ENCODE results near the gene IGF1R. TPM values are rescaled to one million over a fixed set of nuclear protein-coding genes. Genes with fewer than 3 reads are reported as not detected.

IGF1R gene
- total RNA-seq, 2 experiments from 2014 or later: 22.8 to 24.7 TPM

DNA sequence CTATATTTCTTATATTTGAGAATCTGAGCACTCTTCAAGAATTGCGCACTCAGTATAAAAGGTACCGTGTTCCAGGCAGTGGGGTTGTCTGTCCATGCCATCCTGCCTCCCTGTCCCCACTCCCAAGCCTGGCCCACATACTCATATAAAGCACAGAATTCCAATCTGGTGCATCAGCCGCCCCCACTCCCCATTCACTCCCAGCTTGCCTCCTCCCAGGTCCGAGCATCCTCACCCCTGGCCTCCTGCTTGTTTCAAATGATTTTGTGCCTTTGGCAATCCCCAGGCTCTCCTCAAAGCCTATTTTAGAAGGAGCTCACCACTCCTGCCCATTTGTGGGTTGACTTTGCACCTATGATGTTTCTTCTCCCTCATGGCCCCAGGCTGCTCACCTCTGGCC lies 22.2 kb upstream of the IGF1R start:
- Mint-ChIP-seq H3K9me3 (no peaks in the 10 kb centered on the region), H3K4me1 (ENCODE audit: low read depth) (no peaks in the 10 kb centered on the region)

DNA sequence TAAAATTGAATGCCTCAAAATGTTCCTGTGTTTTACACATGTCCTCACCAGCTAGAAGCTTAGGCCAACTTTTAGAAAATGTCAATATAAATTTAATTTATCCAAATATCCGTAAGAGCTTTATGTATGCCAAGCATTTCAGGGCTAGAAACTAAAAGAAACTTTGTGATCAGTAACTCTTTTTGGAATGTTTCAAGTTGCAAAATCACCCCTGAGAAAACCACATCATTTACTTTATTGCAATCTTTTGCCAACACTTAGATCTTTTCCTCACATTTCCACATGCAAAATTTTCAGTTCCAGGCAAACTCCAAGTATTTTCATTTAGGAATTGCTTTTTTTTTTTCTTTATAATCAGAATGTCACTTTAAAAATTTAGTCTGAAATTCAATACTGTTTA lies 20.1 kb upstream of the IGF1R start:
- Mint-ChIP-seq H3K4me1 (ENCODE audit: low read depth) (no peaks in the 10 kb centered on the region), H3K27me3 (peaks cover 1% of the 10 kb centered on the region), H3K9me3 (no peaks in the 10 kb centered on the region), H3K36me3 (ENCODE audit: low read depth) (no peaks in the 10 kb centered on the region), H3K4me3 (no peak overlapping the region), H3K27ac (no peak overlapping the region)
- CTCF ChIA-PET: no interaction called here
- intact Hi-C loops (cut with micrococcal nuclease): no loop called here
- DNase-seq (no peak), ATAC-seq (no peak)
- TF ChIP-seq, protein P1, sequence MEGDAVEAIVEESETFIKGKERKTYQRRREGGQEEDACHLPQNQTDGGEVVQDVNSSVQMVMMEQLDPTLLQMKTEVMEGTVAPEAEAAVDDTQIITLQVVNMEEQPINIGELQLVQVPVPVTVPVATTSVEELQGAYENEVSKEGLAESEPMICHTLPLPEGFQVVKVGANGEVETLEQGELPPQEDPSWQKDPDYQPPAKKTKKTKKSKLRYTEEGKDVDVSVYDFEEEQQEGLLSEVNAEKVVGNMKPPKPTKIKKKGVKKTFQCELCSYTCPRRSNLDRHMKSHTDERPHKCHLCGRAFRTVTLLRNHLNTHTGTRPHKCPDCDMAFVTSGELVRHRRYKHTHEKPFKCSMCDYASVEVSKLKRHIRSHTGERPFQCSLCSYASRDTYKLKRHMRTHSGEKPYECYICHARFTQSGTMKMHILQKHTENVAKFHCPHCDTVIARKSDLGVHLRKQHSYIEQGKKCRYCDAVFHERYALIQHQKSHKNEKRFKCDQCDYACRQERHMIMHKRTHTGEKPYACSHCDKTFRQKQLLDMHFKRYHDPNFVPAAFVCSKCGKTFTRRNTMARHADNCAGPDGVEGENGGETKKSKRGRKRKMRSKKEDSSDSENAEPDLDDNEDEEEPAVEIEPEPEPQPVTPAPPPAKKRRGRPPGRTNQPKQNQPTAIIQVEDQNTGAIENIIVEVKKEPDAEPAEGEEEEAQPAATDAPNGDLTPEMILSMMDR (IDR thresholded peaks at IDR 0.05): no peak
- POLR2A ChIA-PET: no interaction called here

More for the DNA sequence above, 22.2 kb upstream of the IGF1R start:
- no peak for ATAC-seq
- DNase-seq: no peak
- Mint-ChIP-seq H3K4me3 (no peak overlapping the region), H3K36me3 (ENCODE audit: low read depth) (no peaks in the 10 kb centered on the region), H3K27me3 (peaks cover 3% of the 10 kb centered on the region), H3K27ac (no peak overlapping the region)
- CTCF ChIA-PET: interaction anchor here (1.1 kb wide), 1 partner anchor 107 kb away, joined by 3 read pairs; no protein-coding TSS in a partner anchor
- TF ChIP-seq, protein P1 (IDR thresholded peaks at IDR 0.05): no peak
- POLR2A ChIA-PET: no interaction called here
- intact Hi-C loops (cut with micrococcal nuclease): no loop called here

DNA sequence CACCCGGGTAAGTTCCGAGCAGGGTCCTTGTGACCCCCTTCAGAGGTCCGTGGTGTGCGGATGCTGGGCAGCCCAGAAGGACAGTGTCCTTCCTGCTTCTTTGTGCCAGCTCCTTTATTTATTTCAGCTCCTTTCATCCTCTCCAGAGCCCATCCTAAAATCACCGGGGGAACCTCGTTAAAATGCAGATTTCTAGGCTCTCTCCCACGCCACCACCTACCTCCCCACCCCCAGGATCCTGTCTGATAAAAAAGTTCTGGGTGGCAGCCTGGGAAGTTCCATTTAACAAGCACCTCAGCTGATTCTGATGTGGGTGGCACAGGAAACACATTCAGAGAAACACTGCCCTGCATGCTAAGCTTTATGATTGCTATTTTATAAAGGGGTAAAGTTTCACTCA lies 12.5 kb upstream of the IGF1R start:
- H3K4me1 Mint-ChIP-seq (ENCODE audit: low read depth): peaks cover 9% of the 10 kb centered on the region
- no peaks in the 10 kb centered on the region for H3K9me3 Mint-ChIP-seq
- peaks cover 1% of the 10 kb centered on the region for H3K27me3 Mint-ChIP-seq
- ATAC-seq: no peak
- CTCF ChIA-PET: interaction anchor here (1.0 kb wide), 1 partner anchor 117 kb away, joined by 4 read pairs; no protein-coding TSS in a partner anchor
- peak; percentile 24 for DNase-seq
- no peaks in the 10 kb centered on the region for H3K36me3 Mint-ChIP-seq (ENCODE audit: low read depth)
- TF ChIP-seq, protein P1 (IDR thresholded peaks at IDR 0.05): no peak
- intact Hi-C loops (cut with micrococcal nuclease): no loop called here
- POLR2A ChIA-PET: interaction anchor here (0.6 to 2.0 kb wide), 2 partner anchors 11 to 51 kb away, joined by 5 to 8 read pairs; no protein-coding TSS in a partner anchor
- no peak overlapping the region for H3K27ac Mint-ChIP-seq
- H3K4me3 Mint-ChIP-seq: no peak overlapping the region

DNA sequence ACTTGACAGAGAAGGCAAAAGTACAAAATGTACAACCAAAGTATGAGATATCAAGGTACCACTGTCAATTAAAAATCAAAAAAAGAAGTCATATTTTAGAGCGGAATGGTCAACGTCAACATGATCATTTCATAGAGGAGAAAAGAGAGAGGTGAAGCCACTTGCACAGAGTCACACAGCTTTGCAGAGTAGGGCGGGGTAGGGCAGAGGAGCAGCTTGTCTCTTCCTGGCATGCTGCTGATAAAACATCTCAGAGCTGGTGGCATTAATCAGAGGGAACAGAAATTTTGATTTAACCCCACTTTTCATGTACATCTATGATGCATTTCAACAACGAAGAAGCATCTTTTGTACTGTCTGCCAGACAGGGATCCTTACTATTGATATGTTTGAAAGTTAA lies 5.2 kb upstream of the IGF1R start:
- TF ChIP-seq, protein P1 (IDR thresholded peaks at IDR 0.05): no peak
- POLR2A ChIA-PET: no interaction called here
- H3K27me3 Mint-ChIP-seq: peaks cover 5% of the 10 kb centered on the region

DNA sequence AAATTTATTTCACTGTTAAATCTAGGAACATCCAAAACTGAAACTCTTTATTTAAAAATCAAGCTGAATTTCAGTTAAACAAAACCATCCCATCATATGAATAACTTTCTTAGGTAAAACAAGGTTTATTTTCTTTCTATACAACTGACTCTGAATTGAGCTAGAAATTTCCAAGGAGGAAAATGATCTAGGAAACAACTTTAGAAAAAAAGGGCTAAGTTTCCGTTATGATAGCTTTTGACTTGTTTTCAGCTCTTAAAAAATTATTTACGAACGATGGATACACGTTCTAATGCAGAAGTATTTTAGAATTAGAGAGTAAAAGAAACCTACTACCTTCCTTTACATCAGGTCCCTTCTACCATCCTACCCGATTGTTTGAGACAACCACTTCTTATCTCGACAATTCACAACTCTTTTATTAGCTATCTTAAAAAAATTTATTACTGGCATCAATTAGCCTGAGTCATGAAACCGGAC lies 1.8 kb upstream of the IGF1R start:
- no peak for DNase-seq
- TF ChIP-seq, protein P1 (IDR thresholded peaks at IDR 0.05): no peak
- no peaks in the 10 kb centered on the region for H3K9me3 Mint-ChIP-seq
- H3K4me3 Mint-ChIP-seq: peak overlapping the region; percentile 77
- intact Hi-C loops (cut with micrococcal nuclease): no loop called here
- H3K36me3 Mint-ChIP-seq (ENCODE audit: low read depth): peaks cover 8% of the 10 kb centered on the region
- ChIA-PET CTCF (interaction anchor here (0.7 to 3.8 kb wide), 14 partner anchors 9 to 430 kb away, joined by 3 to 28 read pairs (median 4); no protein-coding TSS in a partner anchor), POLR2A (interaction anchor here (1.0 to 1.7 kb wide), 3 partner anchors 11 to 37 kb away, joined by 3 to 8 read pairs (median 4); no protein-coding TSS in a partner anchor)
- H3K27me3 Mint-ChIP-seq: peaks cover 11% of the 10 kb centered on the region
- ATAC-seq: no peak
- peaks cover 10% of the 10 kb centered on the region for H3K4me1 Mint-ChIP-seq (ENCODE audit: low read depth)
- H3K27ac Mint-ChIP-seq: peak overlapping the region; percentile 56

More for the DNA sequence above, 5.2 kb upstream of the IGF1R start:
- Mint-ChIP-seq H3K4me3 (no peak overlapping the region), H3K4me1 (ENCODE audit: low read depth) (peaks cover 3% of the 10 kb centered on the region), H3K9me3 (no peaks in the 10 kb centered on the region), H3K36me3 (ENCODE audit: low read depth) (no peaks in the 10 kb centered on the region), H3K27ac (no peak overlapping the region)
- intact Hi-C loops (cut with micrococcal nuclease): no loop called here
- ATAC-seq (no peak), DNase-seq (no peak)
- CTCF ChIA-PET: interaction anchor here (1.0 to 2.3 kb wide), 2 partner anchors 17 to 208 kb away, joined by 3 to 8 read pairs; no protein-coding TSS in a partner anchor

Data from activated CD8-positive, alpha-beta T cell treated with anti-CD3 and anti-CD28 coated beads for 36 hours (primary cell).